NCI-H2107 (cell line): Measurements from ENCODE around the gene RFTN1.

ENCODE experiments used
- DNase-seq: peaks from one replicate; lab custom pipeline; 2025; lab: John Stamatoyannopoulos, UW

The RFTN1 gene

GRCh38 chr3:16302082-16302631, 211.3 kb downstream of the RFTN1 start:
- no peak for DNase-seq

- no peak for DNase-seq
Observed at GRCh38 chr3:16301507-16301906, 212.0 kb downstream of the RFTN1 start.

GRCh38 chr3:16300881-16301359, 212.6 kb downstream of the RFTN1 start:
- no peak for DNase-seq

GRCh38 chr3:16300307-16300706, 213.2 kb downstream of the RFTN1 start:
- DNase-seq: no peak

GRCh38 chr3:16299746-16300145, 213.8 kb downstream of the RFTN1 start:
- DNase-seq: no peak

GRCh38 chr3:16298891-16299290, 214.6 kb downstream of the RFTN1 start:
- no peak for DNase-seq

GRCh38 chr3:16297997-16298885, 215.3 kb downstream of the RFTN1 start:
- no peak for DNase-seq

GRCh38 chr3:16295298-16295890, 218.1 kb downstream of the RFTN1 start:
- DNase-seq: no peak

- no peak for DNase-seq
Observed at GRCh38 chr3:16294844-16295243, 218.7 kb downstream of the RFTN1 start.

- no peak for DNase-seq
Observed at GRCh38 chr3:16290827-16291196, 222.7 kb downstream of the RFTN1 start.

- DNase-seq: no peak
Observed at GRCh38 chr3:16290007-16290826, 223.3 kb downstream of the RFTN1 start.

GRCh38 chr3:16289144-16289889, 224.2 kb downstream of the RFTN1 start:
- DNase-seq: no peak

- no peak for DNase-seq
Observed at GRCh38 chr3:16288664-16289063, 224.8 kb downstream of the RFTN1 start.

GRCh38 chr3:16286751-16287543, 226.6 kb downstream of the RFTN1 start:
- DNase-seq: no peak

- DNase-seq: no peak
Observed at GRCh38 chr3:16286161-16286560, 227.3 kb downstream of the RFTN1 start.

GRCh38 chr3:16284633-16285032, 228.9 kb downstream of the RFTN1 start:
- no peak for DNase-seq

GRCh38 chr3:16280671-16281070, 232.8 kb downstream of the RFTN1 start:
- no peak for DNase-seq

- DNase-seq: no peak
Observed at GRCh38 chr3:16279010-16279801, 234.3 kb downstream of the RFTN1 start.

GRCh38 chr3:16277471-16277870, 236.0 kb downstream of the RFTN1 start:
- no peak for DNase-seq

- no peak for DNase-seq
Observed at GRCh38 chr3:16273867-16274266, 239.6 kb downstream of the RFTN1 start.
